GM12878 (cell line): Measurements from ENCODE around the gene SCMH1. TPM values are rescaled to one million over a fixed set of nuclear protein-coding genes. Genes with fewer than 3 reads are reported as not detected.

Experiments used
- BRCA1 ChIP-seq: IDR thresholded peaks from 2 replicates; pipeline ENCODE4 v1.6.1; 2011; ENCODE audit warnings: low read depth, low read length, improper control_type of control experiment
- CBFB ChIP-seq: IDR thresholded peaks from 2 replicates; pipeline ENCODE4 v1.6.1; 2016; ENCODE audit warnings: antibody characterized with exemption, low read depth
- EZH2 ChIP-seq: IDR thresholded peaks from 2 replicates; pipeline ENCODE4 v1.6.1; 2012; ENCODE audit warnings: low read depth, mild to moderate bottlenecking, control low read depth, inconsistent platforms, low read length, borderline replicate concordance; ENCODE audit not compliant: control insufficient read depth
- FOS ChIP-seq: IDR thresholded peaks from 3 replicates; pipeline ENCODE4 v1.6.1; 2011; ENCODE audit warnings: borderline replicate concordance; ENCODE audit not compliant: insufficient read length; ENCODE audit errors: extremely low read depth
- GATAD2B ChIP-seq: fragments of 450-650 bp; conservative IDR thresholded peaks from 2 replicates; pipeline ENCODE4 v1.6.1; 2017; ENCODE audit warnings: low read depth, mild to moderate bottlenecking, moderate library complexity
- HDAC2 ChIP-seq: fragments of 200-600 bp; sonication (generic); IDR thresholded peaks from 2 replicates; pipeline ENCODE4 v1.6.1; 2017
- IRF4 ChIP-seq: IDR thresholded peaks from 2 replicates; pipeline ENCODE4 v1.6.1; 2011; ENCODE audit warnings: low read depth, low read length
- MTA3 ChIP-seq: IDR thresholded peaks from 2 replicates; pipeline ENCODE4 v1.6.1; 2012; ENCODE audit warnings: low read length, inconsistent platforms, borderline replicate concordance
- MYB ChIP-seq: fragments of 150-350 bp; IDR thresholded peaks from 2 replicates; pipeline ENCODE4 v1.6.1; 2014; ENCODE audit warnings: mild to moderate bottlenecking, low read depth, low read length, borderline replicate concordance
- NBN ChIP-seq: fragments of 450-650 bp; IDR thresholded peaks from 2 replicates; pipeline ENCODE4 v1.6.1; 2016
- PML ChIP-seq: IDR thresholded peaks from 2 replicates; pipeline ENCODE4 v1.6.1; 2012; ENCODE audit warnings: low read length, inconsistent platforms
- RCOR1 ChIP-seq: conservative IDR thresholded peaks from 2 replicates; pipeline ENCODE4 v1.6.1; 2012; ENCODE audit warnings: low read depth, low read length, improper control_type of control experiment
- RELA ChIP-seq: fragments of 450-650 bp; IDR thresholded peaks from 2 replicates; pipeline ENCODE4 v1.8.0; 2014; ENCODE audit warnings: borderline replicate concordance; ENCODE audit not compliant: partially characterized antibody
- SIN3A ChIP-seq: IDR thresholded peaks from 2 replicates; pipeline ENCODE4 v1.6.1; 2012; ENCODE audit warnings: low read depth, low read length, improper control_type of control experiment
- SMAD1 ChIP-seq: fragments of 450-650 bp; IDR thresholded peaks from 2 replicates; pipeline ENCODE4 v1.6.1; 2018; ENCODE audit warnings: mild to moderate bottlenecking, low read depth; ENCODE audit not compliant: partially characterized antibody
- SPI1 ChIP-seq: IDR thresholded peaks from 2 replicates; pipeline ENCODE4 v1.6.1; 2011; ENCODE audit warnings: low read depth, mild to moderate bottlenecking, low read length, moderate library complexity, borderline replicate concordance; ENCODE audit not compliant: insufficient read depth
- YBX1 ChIP-seq: fragments of 450-650 bp; IDR thresholded peaks from 2 replicates; pipeline ENCODE4 v1.6.1; 2016; ENCODE audit warnings: antibody characterized with exemption
- ZBED1 ChIP-seq: IDR thresholded peaks from 2 replicates; pipeline ENCODE4 v1.6.1; 2016; ENCODE audit warnings: borderline replicate concordance
- ZSCAN29 ChIP-seq: fragments of 450-650 bp; IDR thresholded peaks from 2 replicates; pipeline ENCODE4 v1.6.1; 2017; ENCODE audit warnings: mild to moderate bottlenecking, moderate library complexity
- polyA plus RNA-seq, 11 experiments: library from polyadenylated mRNA; depleted of rRNA in 4 of 11; unstranded in 6 of 11; stranded (reverse) in 5 of 11; fragments of >200 nt; fragmentation: Nextera tagmentation in 4 of 11; fragmentation: Illumina TruSeq in 1 of 11; extraction: Ambion mirVana in 4 of 11; extraction: Trizol in 1 of 11; gene quantifications; 1 replicate in 1 of 11; 2 replicates in 10 of 11; pipeline versions ENCODE4 v1.2.1 to v1.2.3, GENCODE V29; 2011 to 2016; ENCODE audit warnings: inconsistent platforms in 2 of 11, missing spikeins in 2 of 11, low read depth in 1 of 11
- total RNA-seq, 4 experiments: library from RNA; depleted of rRNA in 3 of 4; stranded (reverse); fragments of >200 nt in 3 of 4; fragmentation: Illumina TruSeq in 1 of 4; extraction: Trizol in 1 of 4; gene quantifications; 2 replicates each; pipeline versions ENCODE4 v1.2.1 to v1.2.3, GENCODE V29; 2013 to 2021
- TF ChIP-seq, protein P1 (sequence below): IDR thresholded peaks from 2 replicates; pipeline ENCODE4 v1.6.1; 2012; ENCODE audit warnings: low read depth, low read length, improper control_type of control experiment
- TF ChIP-seq, protein P2 (sequence below): IDR thresholded peaks from 2 replicates; pipeline ENCODE4 v1.6.1; 2011; ENCODE audit warnings: low read depth, mild to moderate bottlenecking, low read length, moderate library complexity, borderline replicate concordance; ENCODE audit errors: extremely low read depth
- TF ChIP-seq, protein P3 (sequence below): fragments of 450-650 bp; IDR thresholded peaks from 2 replicates; pipeline ENCODE4 v1.6.1; 2018; ENCODE audit warnings: borderline replicate concordance, mild to moderate bottlenecking; ENCODE audit not compliant: partially characterized antibody
- TF ChIP-seq, protein P4 (sequence below): IDR thresholded peaks from 2 replicates; pipeline ENCODE4 v1.6.1; 2011; ENCODE audit warnings: mild to moderate bottlenecking, low read depth, low read length, moderate library complexity; ENCODE audit not compliant: insufficient replicate concordance
- TF ChIP-seq, protein P5 (sequence below): fragments of 450-650 bp; IDR thresholded peaks from 2 replicates; pipeline ENCODE4 v1.6.1; 2017; ENCODE audit warnings: mild to moderate bottlenecking
- TF ChIP-seq, protein P6 (sequence below): fragments of 450-650 bp; IDR thresholded peaks from 2 replicates; pipeline ENCODE4 v1.6.1; 2016; ENCODE audit warnings: mild to moderate bottlenecking

The SCMH1 gene
- total and polyA plus RNA-seq, 10 of the 15 experiments (the other 5 are each of a cell fraction or from before 2014, with no cell fraction given): 7.5 to 44.1 (median 27.8) TPM

DNA sequence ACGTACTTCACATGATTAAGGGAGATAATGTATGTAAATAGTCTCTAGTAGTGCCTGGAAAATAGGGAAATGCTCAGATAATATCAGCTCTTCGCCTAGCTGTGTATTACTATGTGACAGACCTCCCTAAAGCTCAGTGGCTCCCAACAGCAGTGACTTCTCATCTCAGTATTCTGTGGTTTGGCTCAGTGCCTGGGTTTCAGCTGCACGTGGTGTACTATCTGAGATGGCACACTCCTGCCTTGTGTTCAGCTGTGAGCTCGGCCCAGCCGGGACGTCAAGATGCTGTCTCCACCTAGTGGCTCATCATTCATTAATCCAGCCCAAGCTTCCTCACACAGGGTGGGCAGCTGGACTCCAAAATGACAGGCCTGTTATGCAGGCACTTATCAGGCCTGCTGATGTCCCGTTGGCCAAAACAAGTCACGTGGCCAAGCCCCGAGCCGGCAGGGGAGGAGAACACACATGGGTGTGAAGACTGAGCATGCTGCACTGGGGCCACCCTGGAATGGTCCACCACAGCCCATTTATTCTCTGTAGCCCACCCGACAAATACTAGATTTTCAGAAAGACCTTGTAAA lies 238.4 kb downstream of the SCMH1 start (continued):
- TF ChIP-seq, protein P1, sequence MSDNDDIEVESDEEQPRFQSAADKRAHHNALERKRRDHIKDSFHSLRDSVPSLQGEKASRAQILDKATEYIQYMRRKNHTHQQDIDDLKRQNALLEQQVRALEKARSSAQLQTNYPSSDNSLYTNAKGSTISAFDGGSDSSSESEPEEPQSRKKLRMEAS: peak; percentile 95
- no peak for TF ChIP-seq ZBED1
- TF ChIP-seq BRCA1: no peak
- TF ChIP-seq CBFB: peak; percentile 88
- TF ChIP-seq, protein P2, sequence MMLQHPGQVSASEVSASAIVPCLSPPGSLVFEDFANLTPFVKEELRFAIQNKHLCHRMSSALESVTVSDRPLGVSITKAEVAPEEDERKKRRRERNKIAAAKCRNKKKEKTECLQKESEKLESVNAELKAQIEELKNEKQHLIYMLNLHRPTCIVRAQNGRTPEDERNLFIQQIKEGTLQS: peak; percentile 35; the same call in 1 of the 2 replicates
- no peak for TF ChIP-seq FOS
- no peak for TF ChIP-seq YBX1
- TF ChIP-seq, protein P3, sequence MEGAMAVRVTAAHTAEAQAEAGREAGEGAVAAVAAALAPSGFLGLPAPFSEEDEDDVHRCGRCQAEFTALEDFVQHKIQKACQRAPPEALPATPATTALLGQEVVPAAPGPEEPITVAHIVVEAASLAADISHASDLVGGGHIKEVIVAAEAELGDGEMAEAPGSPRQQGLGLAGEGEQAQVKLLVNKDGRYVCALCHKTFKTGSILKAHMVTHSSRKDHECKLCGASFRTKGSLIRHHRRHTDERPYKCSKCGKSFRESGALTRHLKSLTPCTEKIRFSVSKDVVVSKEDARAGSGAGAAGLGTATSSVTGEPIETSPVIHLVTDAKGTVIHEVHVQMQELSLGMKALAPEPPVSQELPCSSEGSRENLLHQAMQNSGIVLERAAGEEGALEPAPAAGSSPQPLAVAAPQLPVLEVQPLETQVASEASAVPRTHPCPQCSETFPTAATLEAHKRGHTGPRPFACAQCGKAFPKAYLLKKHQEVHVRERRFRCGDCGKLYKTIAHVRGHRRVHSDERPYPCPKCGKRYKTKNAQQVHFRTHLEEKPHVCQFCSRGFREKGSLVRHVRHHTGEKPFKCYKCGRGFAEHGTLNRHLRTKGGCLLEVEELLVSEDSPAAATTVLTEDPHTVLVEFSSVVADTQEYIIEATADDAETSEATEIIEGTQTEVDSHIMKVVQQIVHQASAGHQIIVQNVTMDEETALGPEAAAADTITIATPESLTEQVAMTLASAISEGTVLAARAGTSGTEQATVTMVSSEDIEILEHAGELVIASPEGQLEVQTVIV: no peak
- TF ChIP-seq, protein P4, sequence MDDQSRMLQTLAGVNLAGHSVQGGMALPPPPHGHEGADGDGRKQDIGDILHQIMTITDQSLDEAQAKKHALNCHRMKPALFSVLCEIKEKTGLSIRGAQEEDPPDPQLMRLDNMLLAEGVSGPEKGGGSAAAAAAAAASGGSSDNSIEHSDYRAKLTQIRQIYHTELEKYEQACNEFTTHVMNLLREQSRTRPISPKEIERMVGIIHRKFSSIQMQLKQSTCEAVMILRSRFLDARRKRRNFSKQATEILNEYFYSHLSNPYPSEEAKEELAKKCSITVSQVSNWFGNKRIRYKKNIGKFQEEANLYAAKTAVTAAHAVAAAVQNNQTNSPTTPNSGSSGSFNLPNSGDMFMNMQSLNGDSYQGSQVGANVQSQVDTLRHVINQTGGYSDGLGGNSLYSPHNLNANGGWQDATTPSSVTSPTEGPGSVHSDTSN: peak; percentile 29
- TF ChIP-seq MYB: no peak
- TF ChIP-seq SIN3A: 0 out of 2 replicates have a peak, but pooled peaks have one; percentile 62
- TF ChIP-seq MTA3: no peak
- TF ChIP-seq EZH2: no peak
- TF ChIP-seq RCOR1: no peak
- TF ChIP-seq SPI1: 0 out of 2 replicates have a peak, but pooled peaks have one; percentile 9
- peak; percentile 94 for TF ChIP-seq IRF4
- no peak for TF ChIP-seq HDAC2
- peak; percentile 95 for TF ChIP-seq SMAD1
- TF ChIP-seq, protein P5, sequence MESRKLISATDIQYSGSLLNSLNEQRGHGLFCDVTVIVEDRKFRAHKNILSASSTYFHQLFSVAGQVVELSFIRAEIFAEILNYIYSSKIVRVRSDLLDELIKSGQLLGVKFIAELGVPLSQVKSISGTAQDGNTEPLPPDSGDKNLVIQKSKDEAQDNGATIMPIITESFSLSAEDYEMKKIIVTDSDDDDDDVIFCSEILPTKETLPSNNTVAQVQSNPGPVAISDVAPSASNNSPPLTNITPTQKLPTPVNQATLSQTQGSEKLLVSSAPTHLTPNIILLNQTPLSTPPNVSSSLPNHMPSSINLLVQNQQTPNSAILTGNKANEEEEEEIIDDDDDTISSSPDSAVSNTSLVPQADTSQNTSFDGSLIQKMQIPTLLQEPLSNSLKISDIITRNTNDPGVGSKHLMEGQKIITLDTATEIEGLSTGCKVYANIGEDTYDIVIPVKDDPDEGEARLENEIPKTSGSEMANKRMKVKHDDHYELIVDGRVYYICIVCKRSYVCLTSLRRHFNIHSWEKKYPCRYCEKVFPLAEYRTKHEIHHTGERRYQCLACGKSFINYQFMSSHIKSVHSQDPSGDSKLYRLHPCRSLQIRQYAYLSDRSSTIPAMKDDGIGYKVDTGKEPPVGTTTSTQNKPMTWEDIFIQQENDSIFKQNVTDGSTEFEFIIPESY: no peak
- TF ChIP-seq GATAD2B: no peak
- TF ChIP-seq ZSCAN29: no peak
- TF ChIP-seq RELA: peak; percentile 56
- TF ChIP-seq, protein P6, sequence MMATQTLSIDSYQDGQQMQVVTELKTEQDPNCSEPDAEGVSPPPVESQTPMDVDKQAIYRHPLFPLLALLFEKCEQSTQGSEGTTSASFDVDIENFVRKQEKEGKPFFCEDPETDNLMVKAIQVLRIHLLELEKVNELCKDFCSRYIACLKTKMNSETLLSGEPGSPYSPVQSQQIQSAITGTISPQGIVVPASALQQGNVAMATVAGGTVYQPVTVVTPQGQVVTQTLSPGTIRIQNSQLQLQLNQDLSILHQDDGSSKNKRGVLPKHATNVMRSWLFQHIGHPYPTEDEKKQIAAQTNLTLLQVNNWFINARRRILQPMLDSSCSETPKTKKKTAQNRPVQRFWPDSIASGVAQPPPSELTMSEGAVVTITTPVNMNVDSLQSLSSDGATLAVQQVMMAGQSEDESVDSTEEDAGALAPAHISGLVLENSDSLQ: peak; percentile 61; the same call in 1 of the 2 replicates
- no peak for TF ChIP-seq PML
- TF ChIP-seq NBN: 0 out of 2 replicates have a peak, but pooled peaks have one; percentile 48
